ENCODE data around the gene CIAO2A.

CIAO2A gene

GRCh38 chr15:64107337-64107736 lies 13.7 kb upstream of the CIAO2A start:
- no peaks in the 10 kb centered on the region for H3K27me3 ChIP-seq (ENCODE audit: insufficient read depth, low read length, poor library complexity, severe bottlenecking)
- peaks cover 69% of the 10 kb centered on the region for H4K20me1 ChIP-seq (ENCODE audit: insufficient read depth, low read length, poor library complexity, severe bottlenecking)
- 0 out of 2 replicates have a peak, but pooled peaks cover under 1% of the 10 kb centered on the region for H3K36me3 ChIP-seq (ENCODE audit: insufficient read depth, low read length)
- TF ChIP-seq, protein P1, sequence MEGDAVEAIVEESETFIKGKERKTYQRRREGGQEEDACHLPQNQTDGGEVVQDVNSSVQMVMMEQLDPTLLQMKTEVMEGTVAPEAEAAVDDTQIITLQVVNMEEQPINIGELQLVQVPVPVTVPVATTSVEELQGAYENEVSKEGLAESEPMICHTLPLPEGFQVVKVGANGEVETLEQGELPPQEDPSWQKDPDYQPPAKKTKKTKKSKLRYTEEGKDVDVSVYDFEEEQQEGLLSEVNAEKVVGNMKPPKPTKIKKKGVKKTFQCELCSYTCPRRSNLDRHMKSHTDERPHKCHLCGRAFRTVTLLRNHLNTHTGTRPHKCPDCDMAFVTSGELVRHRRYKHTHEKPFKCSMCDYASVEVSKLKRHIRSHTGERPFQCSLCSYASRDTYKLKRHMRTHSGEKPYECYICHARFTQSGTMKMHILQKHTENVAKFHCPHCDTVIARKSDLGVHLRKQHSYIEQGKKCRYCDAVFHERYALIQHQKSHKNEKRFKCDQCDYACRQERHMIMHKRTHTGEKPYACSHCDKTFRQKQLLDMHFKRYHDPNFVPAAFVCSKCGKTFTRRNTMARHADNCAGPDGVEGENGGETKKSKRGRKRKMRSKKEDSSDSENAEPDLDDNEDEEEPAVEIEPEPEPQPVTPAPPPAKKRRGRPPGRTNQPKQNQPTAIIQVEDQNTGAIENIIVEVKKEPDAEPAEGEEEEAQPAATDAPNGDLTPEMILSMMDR (conservative IDR thresholded peaks at IDR 0.05; ENCODE audit: low read length): no peak
- no peak for TF ChIP-seq EZH2phosphoT487 (IDR thresholded peaks at IDR 0.05; ENCODE audit: borderline replicate concordance)
- no peak overlapping the region for H3K4me2 ChIP-seq (ENCODE audit: low read depth, low read length, poor library complexity, severe bottlenecking)
- no peaks in the 10 kb centered on the region for H3K9me2 ChIP-seq (replicated peaks; ENCODE audit: low read depth, low read length)
- no peaks in the 10 kb centered on the region for H3F3A ChIP-seq (ENCODE audit: low read depth)
- peaks cover 94% of the 10 kb centered on the region for H3K79me2 ChIP-seq (ENCODE audit: insufficient read depth, low read length)
- no peak overlapping the region for H3K4me3 ChIP-seq (ENCODE audit: low read length, poor library complexity, severe bottlenecking)
- no peak overlapping the region for H2AFZ ChIP-seq (ENCODE audit: low read length)
- no peak overlapping the region for H3K9ac ChIP-seq (ENCODE audit: low read depth, low read length, poor library complexity, severe bottlenecking)
- no peaks in the 10 kb centered on the region for H3K9me3 ChIP-seq (ENCODE audit: insufficient read depth, low read depth, low read length)
- peaks cover 10% of the 10 kb centered on the region for H3K4me1 ChIP-seq (ENCODE audit: insufficient read depth, low read length, poor library complexity, severe bottlenecking)

GRCh38 chr15:64105113-64105704 lies 11.6 kb upstream of the CIAO2A start:
- no peak overlapping the region for H2AFZ ChIP-seq (ENCODE audit: low read length)
- TF ChIP-seq, protein P1 (conservative IDR thresholded peaks at IDR 0.05; ENCODE audit: low read length): no peak
- TF ChIP-seq EZH2phosphoT487 (IDR thresholded peaks at IDR 0.05; ENCODE audit: borderline replicate concordance): no peak
- no peaks in the 10 kb centered on the region for H3K9me2 ChIP-seq (replicated peaks; ENCODE audit: low read depth, low read length)
- no peak overlapping the region for H3K4me2 ChIP-seq (ENCODE audit: low read depth, low read length, poor library complexity, severe bottlenecking)
- no peak overlapping the region for H3K9ac ChIP-seq (ENCODE audit: low read depth, low read length, poor library complexity, severe bottlenecking)
- peaks cover 97% of the 10 kb centered on the region for H3K79me2 ChIP-seq (ENCODE audit: insufficient read depth, low read length)
- H3K4me3 ChIP-seq (ENCODE audit: low read length, poor library complexity, severe bottlenecking): no peak overlapping the region
- peaks cover 26% of the 10 kb centered on the region for H3K4me1 ChIP-seq (ENCODE audit: insufficient read depth, low read length, poor library complexity, severe bottlenecking)
- no peaks in the 10 kb centered on the region for H3K36me3 ChIP-seq (ENCODE audit: insufficient read depth, low read length)
- H4K20me1 ChIP-seq (ENCODE audit: insufficient read depth, low read length, poor library complexity, severe bottlenecking): peaks cover 74% of the 10 kb centered on the region
- no peaks in the 10 kb centered on the region for H3F3A ChIP-seq (ENCODE audit: low read depth)
- H3K9me3 ChIP-seq (ENCODE audit: insufficient read depth, low read depth, low read length): no peaks in the 10 kb centered on the region
- no peaks in the 10 kb centered on the region for H3K27me3 ChIP-seq (ENCODE audit: insufficient read depth, low read length, poor library complexity, severe bottlenecking)

DNA sequence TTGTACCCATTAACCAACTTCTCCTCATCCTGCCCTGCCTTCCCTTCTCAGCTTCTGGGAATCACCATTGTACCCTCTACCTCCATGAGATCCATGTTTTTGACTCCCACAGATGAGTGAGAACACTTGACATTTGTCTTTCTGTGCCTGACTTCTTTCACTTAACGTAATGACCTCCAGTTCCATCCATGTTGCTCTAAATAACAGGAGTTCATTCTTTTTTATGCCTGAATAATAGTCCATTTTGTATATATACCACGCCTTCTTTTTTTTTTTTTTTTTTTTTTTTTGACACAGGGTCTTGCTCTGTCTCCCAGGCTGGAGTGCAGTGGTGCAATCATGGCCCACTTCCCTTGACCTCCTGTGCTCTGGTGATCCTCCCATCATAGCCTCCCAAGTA lies 8.9 kb upstream of the CIAO2A start:
- no peaks in the 10 kb centered on the region for H3K9me2 ChIP-seq (replicated peaks; ENCODE audit: low read depth, low read length)
- no peak overlapping the region for H3K4me2 ChIP-seq (ENCODE audit: low read depth, low read length, poor library complexity, severe bottlenecking)
- H3K36me3 ChIP-seq (ENCODE audit: insufficient read depth, low read length): no peaks in the 10 kb centered on the region
- H3K4me3 ChIP-seq (ENCODE audit: low read length, poor library complexity, severe bottlenecking): no peak overlapping the region
- H3F3A ChIP-seq (ENCODE audit: low read depth): no peaks in the 10 kb centered on the region
- no peaks in the 10 kb centered on the region for H3K27me3 ChIP-seq (ENCODE audit: insufficient read depth, low read length, poor library complexity, severe bottlenecking)
- peaks cover 51% of the 10 kb centered on the region for H3K4me1 ChIP-seq (ENCODE audit: insufficient read depth, low read length, poor library complexity, severe bottlenecking)
- TF ChIP-seq, protein P1 (conservative IDR thresholded peaks at IDR 0.05; ENCODE audit: low read length): no peak
- TF ChIP-seq EZH2phosphoT487 (IDR thresholded peaks at IDR 0.05; ENCODE audit: borderline replicate concordance): no peak
- no peak overlapping the region for H3K9ac ChIP-seq (ENCODE audit: low read depth, low read length, poor library complexity, severe bottlenecking)
- H3K9me3 ChIP-seq (ENCODE audit: insufficient read depth, low read depth, low read length): no peaks in the 10 kb centered on the region
- no peak overlapping the region for H2AFZ ChIP-seq (ENCODE audit: low read length)
- peaks cover 98% of the 10 kb centered on the region for H3K79me2 ChIP-seq (ENCODE audit: insufficient read depth, low read length)
- peaks cover 92% of the 10 kb centered on the region for H4K20me1 ChIP-seq (ENCODE audit: insufficient read depth, low read length, poor library complexity, severe bottlenecking)
